B cell (primary cell): ENCODE data around the gene KIF22. TPM values are rescaled to one million over a fixed set of nuclear protein-coding genes. Genes with fewer than 3 reads are reported as not detected.

Source experiments
- ATAC-seq: fragments of 200-7000 bp; cut with Tn5 transposase; one replicate; pipeline ENCODE4 v1.10.0; 2021; ENCODE audit warnings: low read depth, mild to moderate bottlenecking, moderate number of reproducible peaks, moderate library complexity
- CTCF ChIA-PET: fragments of 350-600 bp; sonication (Branson Sonifier 250); formaldehyde crosslinking; loops from one replicate; lab custom pipeline; 2021; ENCODE audit warnings: antibody characterized with exemption, inconsistent platforms; lab: Charles Lee
- POLR2A ChIA-PET: fragments of 350-600 bp; sonication (Branson Sonifier 250); formaldehyde crosslinking; loops from one replicate; lab custom pipeline; 2021; ENCODE audit warnings: antibody characterized with exemption; lab: Charles Lee
- DNase-seq: peaks from one replicate; pipeline ENCODE4 v3.0.0; 2013
- H2AFZ ChIP-seq: 2 replicates; pipeline ENCODE4 v1.6.1; 2012; ENCODE audit warnings: mild to moderate bottlenecking, low read depth, low read length; ENCODE audit not compliant: insufficient read depth, poor library complexity, severe bottlenecking
- H3K27ac ChIP-seq, 2 donors: 1 replicate in 1 of 2; 2 replicates in 1 of 2; pipeline ENCODE4 v1.5.1; 2012 to 2013; ENCODE audit warnings: low read length in 2 of 2, mild to moderate bottlenecking in 2 of 2, moderate library complexity in 1 of 2
- H3K27me3 ChIP-seq, 4 experiments: fragments of 200-600 bp in 1 of 4; sonication (generic) in 1 of 4; replicated peaks in 1 of 4; 1 replicate in 2 of 4; 2 replicates in 2 of 4; pipeline versions ENCODE4 v1.6.1 to v1.7.0; 2013 to 2016; ENCODE audit warnings: low read length in 3 of 4, mild to moderate bottlenecking in 2 of 4, mixed read lengths in 1 of 4, moderate library complexity in 1 of 4; ENCODE audit not compliant: insufficient read depth in 4 of 4, control insufficient read depth in 3 of 4; ENCODE audit errors: control extremely low read depth in 1 of 4
- H3K36me3 ChIP-seq, 2 experiments: replicated peaks in 1 of 2; 1 replicate in 1 of 2; 2 replicates in 1 of 2; pipeline versions ENCODE4 v1.6.1 to v1.7.1; 2013; ENCODE audit warnings: low read length in 1 of 2; ENCODE audit not compliant: insufficient read depth in 2 of 2, control insufficient read depth in 1 of 2; ENCODE audit errors: control extremely low read depth in 1 of 2, extremely low read depth in 1 of 2
- H3K4me1 ChIP-seq, 2 donors: fragments of 200-600 bp in 1 of 2; sonication (generic) in 1 of 2; 1 replicate in 1 of 2; 2 replicates in 1 of 2; pipeline versions ENCODE4 v1.5.1 to v1.6.1; 2013 to 2017; ENCODE audit warnings: low read length in 2 of 2; ENCODE audit not compliant: control insufficient read depth in 2 of 2, insufficient read depth in 2 of 2
- H3K4me2 ChIP-seq: replicated peaks from 2 replicates; pipeline ENCODE3; 2012; ENCODE audit warnings: mild to moderate bottlenecking, low read depth, low read length; ENCODE audit not compliant: poor library complexity, severe bottlenecking
- H3K4me3 ChIP-seq, 5 experiments: fragments of 200-600 bp in 1 of 5; sonication (generic) in 1 of 5; 1 replicate in 3 of 5; 2 replicates in 2 of 5; pipeline versions ENCODE4 v1.5.1 to v1.7.0; 2011 to 2016; ENCODE audit warnings: low read length in 4 of 5, mild to moderate bottlenecking in 4 of 5, low read depth in 2 of 5, control low read depth in 1 of 5, moderate library complexity in 1 of 5; ENCODE audit not compliant: insufficient read depth in 1 of 5; ENCODE audit errors: control extremely low read depth in 1 of 5, extremely low read depth in 1 of 5
- H3K79me2 ChIP-seq: fragments of 200-600 bp; sonication (generic); one replicate; pipeline ENCODE4 v1.6.0; 2016; ENCODE audit warnings: low read length; ENCODE audit not compliant: control insufficient read depth, insufficient read depth
- H3K9ac ChIP-seq: fragments of 200-600 bp; sonication (generic); 2 replicates; pipeline ENCODE4 v1.6.1; 2017; ENCODE audit warnings: mild to moderate bottlenecking, low read length, moderate library complexity
- H3K9me3 ChIP-seq, 3 donors: one replicate each; pipeline versions ENCODE4 v1.6.1 to v1.7.1; 2013; ENCODE audit warnings: low read length in 2 of 3; ENCODE audit not compliant: control insufficient read depth in 2 of 3, insufficient read depth in 1 of 3; ENCODE audit errors: control extremely low read depth in 1 of 3
- H4K20me1 ChIP-seq: 2 replicates; pipeline ENCODE4 v1.6.0; 2012; ENCODE audit warnings: mild to moderate bottlenecking, low read length; ENCODE audit not compliant: insufficient read depth, control insufficient read depth, poor library complexity, severe bottlenecking
- H3K27ac Mint-ChIP-seq: one replicate; pipeline ENCODE4 v1.8.0; 2021; ENCODE audit warnings: mixed read lengths
- H3K27me3 Mint-ChIP-seq: one replicate; pipeline ENCODE4 v1.8.0; 2021; ENCODE audit warnings: mixed read lengths
- H3K4me1 Mint-ChIP-seq: one replicate; pipeline ENCODE4 v1.8.0; 2021; ENCODE audit warnings: mixed read lengths
- H3K4me3 Mint-ChIP-seq: one replicate; pipeline ENCODE4 v1.8.0; 2021; ENCODE audit warnings: mixed read lengths
- H3K9me3 Mint-ChIP-seq: one replicate; pipeline ENCODE4 v1.8.0; 2022; ENCODE audit warnings: mixed read lengths; ENCODE audit not compliant: insufficient read depth
- CTCF ChIP-seq: fragments of 200-600 bp; IDR thresholded peaks from one replicate; pipeline ENCODE4 v1.8.0; 2022; ENCODE audit warnings: antibody characterized with exemption, mild to moderate bottlenecking
- EZH2 ChIP-seq: IDR thresholded peaks from 2 replicates; pipeline ENCODE4 v1.6.1; 2012; ENCODE audit warnings: borderline replicate concordance, low read depth, mild to moderate bottlenecking, moderate library complexity, low read length; ENCODE audit not compliant: insufficient read depth, poor library complexity, severe bottlenecking
- WGBS: methylation state at CpG from one replicate; pipeline ENCODE4 v1.1.5; 2013; ENCODE audit warnings: missing lambda C conversion rate; ENCODE audit not compliant: insufficient coverage; 5-methylcytosine and 5-hydroxymethylcytosine counted together
- intact Hi-C: fragments of 100-400 bp; cut with micrococcal nuclease; formaldehyde crosslinking; loops from one replicate; pipeline ENCODE4 v1.10.0; 2022
- polyA plus RNA-seq: library from polyadenylated mRNA; depleted of rRNA; stranded (reverse); fragments of >200 nt; gene quantifications from 2 replicates; pipeline ENCODE4 v1.2.3, GENCODE V29; 2012
- total RNA-seq, 2 donors: library from RNA; stranded (reverse); fragments of 120-200 nt in 1 of 2; gene quantifications; 1 replicate in 1 of 2; 2 replicates in 1 of 2; pipeline versions ENCODE4 v1.2.3 to v1.2.4, GENCODE V29; 2013 to 2022

The KIF22 gene
- total and polyA plus RNA-seq, 2 donors (not counting 1 experiment from before 2014, with no cell fraction given) = 53.9 to 57.2 TPM

GRCh38 chr16:29804455-29805231 is 14.1 kb downstream of the KIF22 start:
- Mint-ChIP-seq H3K27me3 (no peaks in the 10 kb centered on the region), H3K9me3 (no peaks in the 10 kb centered on the region), H3K4me1 (peaks cover 35% of the 10 kb centered on the region), H3K4me3 (peak overlapping the region; percentile 98), H3K27ac (peak overlapping the region; percentile 100)
- no peak for TF ChIP-seq CTCF
- TF ChIP-seq EZH2 = no peak
- Histone ChIP-seq H4K20me1 (peaks cover 21% of the 10 kb centered on the region), H3K36me3 (peaks cover 1 to 23% of the 10 kb centered on the region in 2 experiments), H3K79me2 (peaks cover 23% of the 10 kb centered on the region), H2AFZ (peak overlapping the region; percentile 78), H3K27me3 (no peaks in the 10 kb centered on the region), H3K4me2 (peak overlapping the region; percentile 92), H3K9me3 (no peaks in the 10 kb centered on the region), H3K27ac (peak overlapping the region; percentile 87 to 91), H3K4me3 (peak overlapping the region; percentile 63 to 95 (median 89)), H3K4me1 (peaks cover 35 to 39% of the 10 kb centered on the region in 2 donors), H3K9ac (peak overlapping the region; percentile 85)
- ChIA-PET POLR2A (interaction anchor here (0.5 to 4.3 kb wide), 15 partner anchors 9 to 122 kb away, joined by 3 to 24 read pairs (median 4); partner anchors contain the start of genes C16orf54, KIF22, MVP and PAGR1), CTCF (interaction anchor here (0.6 to 2.1 kb wide), 17 partner anchors 9 to 157 kb away, joined by 3 to 17 read pairs (median 5); partner anchors contain the start of genes KIF22, MVP, PAGR1 and TMEM219)
- no peak for DNase-seq
- intact Hi-C loops = loop anchor here (1.0 to 5.0 kb wide), 4 partner anchors 12 to 122 kb away; partner anchors contain the start of genes KCTD13, KIF22 and PAGR1
- ATAC-seq = no peak
- 14% methylated on average over 25 of the region's 26 CpGs for WGBS
